HT-29 (cell line): ENCODE measurements around the gene DNAH17. TPM values are rescaled to one million over a fixed set of nuclear protein-coding genes. Genes with fewer than 3 reads are reported as not detected.

Experiments
- DNase-seq: peaks from one replicate; pipeline ENCODE4 v3.0.0-alpha.2; 2015; ENCODE audit warnings: low spot score
- total RNA-seq: library from RNA; depleted of rRNA; stranded (reverse); fragments of >200 nt; shearing (Covaris generic); gene quantifications from 2 replicates; pipeline ENCODE4 v1.2.3, GENCODE V29; 2014

The DNAH17 gene
- total RNA-seq, 1 experiment from 2014 or later = not detected

DNA sequence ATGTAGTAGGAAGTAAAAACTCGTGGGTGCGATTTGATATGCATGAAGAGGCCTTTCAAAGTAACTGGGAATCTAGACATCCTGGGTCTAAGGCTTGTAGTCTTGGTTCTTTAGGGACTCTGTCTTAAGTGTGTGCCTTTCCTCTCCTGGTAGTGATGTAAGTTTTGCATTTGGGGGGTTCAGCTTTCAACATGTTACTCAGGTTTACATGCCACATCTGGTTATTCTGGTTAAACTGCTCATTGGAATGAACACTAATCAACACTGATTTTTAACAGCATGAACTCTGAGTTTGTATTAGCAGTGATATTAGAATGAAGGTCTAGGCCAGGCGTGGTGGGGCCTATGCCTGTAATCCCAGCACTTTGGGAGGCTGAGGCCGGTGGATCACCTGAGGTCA, 183.6 kb downstream of the DNAH17 start:
- no peak for DNase-seq

DNA sequence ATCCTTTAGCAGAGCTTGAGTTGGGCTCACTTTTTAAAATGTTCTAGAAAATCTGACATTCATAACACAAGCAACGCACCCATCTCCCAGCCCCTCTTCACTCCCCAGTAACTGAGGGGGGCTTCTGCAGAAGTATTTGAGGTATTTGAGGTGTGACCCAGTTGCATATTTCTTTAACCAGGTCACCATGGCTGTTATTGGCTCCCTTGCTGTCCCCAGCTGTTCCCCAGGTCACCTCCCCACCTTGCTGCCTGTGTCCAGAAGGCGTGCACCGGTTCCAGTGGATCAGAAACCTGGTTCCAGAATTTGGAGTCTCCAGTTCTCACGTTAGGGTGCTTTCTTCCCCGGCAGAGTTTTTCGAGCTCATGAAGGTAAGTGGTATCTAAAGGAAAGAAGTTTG, 184.9 kb downstream of the DNAH17 start:
- DNase-seq = no peak

GRCh38 chr17:78391843-78392242, 185.4 kb downstream of the DNAH17 start:
- no peak for DNase-seq

DNA sequence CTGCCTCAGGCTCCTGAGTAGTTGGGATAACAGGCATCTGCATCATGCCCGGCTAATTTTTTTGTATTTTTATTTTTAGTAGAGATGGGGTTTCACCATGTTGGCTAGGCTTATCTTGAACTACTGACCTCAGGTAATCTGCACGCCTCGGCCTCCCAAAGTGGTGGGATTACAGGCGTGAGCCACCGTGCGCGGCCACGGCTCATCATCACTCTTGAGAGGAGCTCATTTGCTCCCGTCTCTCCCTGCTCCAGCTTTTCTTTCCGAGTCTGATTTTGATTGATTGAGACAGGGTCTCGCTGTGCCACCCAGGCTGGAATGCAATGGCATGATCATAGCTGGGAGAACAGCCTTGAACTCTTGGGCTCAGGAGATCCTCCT, 186.2 kb downstream of the DNAH17 start:
- DNase-seq = no peak

GRCh38 chr17:78390241-78391050, 186.8 kb downstream of the DNAH17 start:
- DNase-seq = no peak

GRCh38 chr17:78387977-78388941, 188.9 kb downstream of the DNAH17 start:
- DNase-seq = no peak

GRCh38 chr17:78384479-78385175, 192.6 kb downstream of the DNAH17 start:
- no peak for DNase-seq

DNA sequence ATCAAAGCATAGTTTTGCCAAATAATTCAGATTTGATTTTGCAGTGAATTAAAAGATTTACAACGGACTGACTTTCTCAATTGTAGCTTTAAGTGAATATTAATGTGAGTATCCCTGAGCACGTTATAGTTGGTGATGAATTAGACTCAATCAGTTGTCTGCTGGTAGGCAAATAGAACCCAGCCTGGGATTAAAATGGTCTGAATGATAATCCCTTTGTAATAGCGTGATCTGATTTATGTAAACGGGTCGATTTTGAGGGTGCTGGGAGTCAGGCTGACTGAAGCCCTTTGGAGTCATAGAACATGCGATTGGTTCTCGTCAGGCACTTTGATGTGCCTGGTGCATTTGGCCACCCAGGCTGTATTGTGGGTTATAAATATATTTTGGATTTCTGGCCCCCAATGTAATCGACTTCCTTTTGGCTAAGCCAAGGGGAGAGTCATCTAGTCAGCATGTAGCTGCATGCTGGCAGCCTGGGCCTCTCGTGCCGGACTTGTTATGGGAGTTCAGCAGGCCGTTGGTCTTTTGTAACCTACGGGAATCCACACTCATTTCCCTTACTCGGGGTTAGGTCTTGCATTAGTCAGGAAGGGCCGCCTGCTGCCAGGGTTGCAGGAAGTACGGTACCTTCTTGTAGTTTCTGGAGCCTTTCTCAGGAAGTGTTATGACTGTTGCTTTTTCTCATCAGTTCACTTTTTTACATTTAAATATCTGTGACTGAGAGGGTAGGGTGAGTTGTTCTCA, 193.3 kb downstream of the DNAH17 start:
- no peak for DNase-seq

DNA sequence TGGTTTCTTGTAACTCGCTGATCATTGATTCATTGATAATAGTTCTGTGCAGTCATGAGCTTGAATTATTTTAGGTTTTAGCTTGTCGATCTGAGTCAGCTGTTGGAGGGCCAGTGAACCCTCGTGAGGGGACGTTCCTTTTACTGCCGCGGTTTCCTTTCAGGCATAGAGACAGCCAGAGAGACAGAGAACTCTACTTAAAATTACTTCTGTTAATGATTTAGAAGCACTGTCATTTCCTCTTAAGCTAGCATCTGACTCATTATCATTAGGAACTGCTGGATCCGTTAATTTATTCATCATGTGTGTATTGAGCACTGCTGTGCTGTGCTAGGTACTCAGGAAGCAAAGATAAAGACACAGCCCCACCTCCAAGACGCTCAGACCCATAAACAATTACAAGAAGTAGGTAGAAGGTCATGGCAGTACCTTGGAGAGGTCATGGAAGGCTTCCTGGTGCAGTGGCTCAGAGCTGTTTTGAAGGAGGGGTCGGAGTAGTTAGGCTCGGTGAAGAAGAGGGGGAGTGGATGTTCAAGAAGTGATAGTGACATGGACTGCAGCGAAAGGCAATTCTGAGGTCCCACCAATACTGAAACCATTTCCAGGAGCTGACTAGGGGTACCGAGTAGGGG, 195.5 kb downstream of the DNAH17 start:
- DNase-seq = no peak

GRCh38 chr17:78380370-78380769, 196.8 kb downstream of the DNAH17 start:
- DNase-seq = no peak

- peak; percentile 12 for DNase-seq
Measured at GRCh38 chr17:78379131-78379491, 198.1 kb downstream of the DNAH17 start.

DNA sequence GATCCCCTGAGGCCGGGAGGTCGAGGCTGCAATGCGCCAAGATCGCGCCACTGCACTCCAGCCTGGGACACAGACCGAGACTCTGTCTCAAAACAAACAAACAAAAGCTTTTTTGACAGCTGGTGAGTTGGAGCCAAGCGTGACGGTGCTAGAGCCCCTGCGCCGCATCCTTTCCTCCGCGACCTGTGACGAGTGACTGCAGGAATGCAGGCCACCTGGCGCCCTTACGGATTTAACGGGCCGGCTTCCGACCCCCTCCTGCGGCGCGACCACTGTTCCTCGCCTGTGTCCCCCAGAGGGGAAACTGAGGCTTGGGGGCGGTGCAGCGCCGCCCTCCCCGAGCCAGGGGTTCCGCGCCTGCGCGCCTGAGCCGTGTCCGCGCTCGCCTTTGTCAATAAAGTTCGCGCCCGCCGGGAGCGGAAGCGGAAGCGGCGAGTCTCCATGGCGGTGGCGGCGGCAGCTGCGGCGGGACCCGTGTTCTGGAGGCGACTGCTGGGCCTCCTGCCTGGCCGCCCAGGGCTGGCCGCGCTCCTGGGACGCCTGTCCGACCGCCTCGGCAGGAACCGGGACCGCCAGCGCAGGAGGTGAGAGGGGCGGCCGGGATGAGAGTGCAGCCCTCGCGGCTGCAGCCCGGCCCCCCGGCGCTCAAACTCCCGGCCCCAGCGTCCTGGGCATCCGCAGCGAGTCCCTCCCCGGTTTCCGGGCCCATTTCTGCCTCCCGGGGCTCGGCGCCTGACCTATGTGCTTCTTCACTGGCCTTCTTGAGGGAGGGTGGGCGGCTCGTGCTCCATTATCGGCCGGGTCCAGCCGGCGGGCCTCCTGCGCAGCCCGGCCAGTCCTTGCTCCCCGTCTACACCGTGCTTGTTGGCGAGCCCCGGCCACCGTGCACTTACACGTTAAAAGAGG, 198.7 kb downstream of the DNAH17 start, which contains the start of gene PGS1:
Gene PGS1, plus strand, starts transcription at position 425 of the 906 bp plus-strand sequence. Its CDS starts 17 bp downstream, at position 442.
- peak; percentile 58 for DNase-seq

DNA sequence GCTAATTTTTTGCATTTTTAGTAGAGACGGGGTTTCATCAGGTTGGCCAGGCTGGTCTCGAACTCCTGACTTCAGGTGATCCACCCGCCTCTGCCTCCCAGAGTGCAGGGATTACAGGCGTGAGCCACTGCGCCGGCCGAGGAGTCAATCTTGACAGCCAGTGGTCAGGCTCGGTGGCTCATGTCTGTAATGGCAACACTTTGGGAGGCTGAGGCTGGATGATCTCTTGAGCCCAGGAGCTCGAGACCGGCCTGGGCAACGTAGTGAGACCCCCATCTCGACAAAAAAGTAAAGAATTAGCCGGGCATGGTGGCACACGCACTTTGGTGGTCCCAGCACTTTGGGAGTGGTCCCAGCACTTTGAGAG, 199.4 kb downstream of the DNAH17 start:
- no peak for DNase-seq

DNA sequence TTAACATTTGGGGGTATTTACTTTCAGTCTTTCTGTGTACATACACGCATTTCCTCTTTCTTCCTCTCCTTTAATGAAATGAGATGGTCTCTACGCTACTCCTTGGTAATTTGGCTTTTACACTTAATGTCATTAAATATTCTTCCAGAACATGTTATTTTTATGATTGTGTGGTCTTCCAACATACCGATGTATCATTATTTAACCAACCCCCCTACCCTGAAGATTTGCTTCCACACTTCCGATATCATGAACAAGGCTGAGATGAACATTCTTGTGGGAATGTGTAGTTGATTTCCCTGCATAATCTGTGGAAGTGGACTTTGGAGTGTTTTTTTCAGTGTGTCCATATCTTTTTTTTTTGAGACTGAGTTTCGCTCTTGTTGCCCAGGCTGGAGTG, 201.0 kb downstream of the DNAH17 start:
- DNase-seq = no peak

- no peak for DNase-seq
Measured at GRCh38 chr17:78375401-78376151, 201.6 kb downstream of the DNAH17 start.

- no peak for DNase-seq
Measured at GRCh38 chr17:78374631-78375274, 202.4 kb downstream of the DNAH17 start.

GRCh38 chr17:78374189-78374588, 203.0 kb downstream of the DNAH17 start:
- DNase-seq = peak; percentile 45
